ENCODE data around the gene ZNF532.

DNA sequence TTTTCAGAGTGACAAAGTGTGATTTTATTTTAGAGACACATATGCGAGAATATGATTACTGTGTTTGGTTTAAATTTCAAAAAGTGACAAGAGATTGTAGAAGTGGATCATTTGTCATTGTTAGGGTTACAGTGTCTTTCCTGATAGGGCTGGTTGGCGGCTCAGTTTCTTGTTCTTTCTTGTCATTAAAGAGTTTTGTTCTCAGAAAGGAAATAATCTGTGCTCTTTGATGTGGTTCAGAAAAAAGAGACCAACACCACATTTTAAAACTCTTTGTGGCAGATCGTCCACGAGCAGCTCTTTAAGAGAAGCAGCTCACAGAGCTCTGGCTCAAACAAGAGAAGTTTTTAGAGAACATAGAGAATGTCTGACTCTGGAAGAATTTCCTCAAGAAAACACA lies 45.6 kb upstream of the ZNF532 start:
- TF ChIP-seq, protein P1, sequence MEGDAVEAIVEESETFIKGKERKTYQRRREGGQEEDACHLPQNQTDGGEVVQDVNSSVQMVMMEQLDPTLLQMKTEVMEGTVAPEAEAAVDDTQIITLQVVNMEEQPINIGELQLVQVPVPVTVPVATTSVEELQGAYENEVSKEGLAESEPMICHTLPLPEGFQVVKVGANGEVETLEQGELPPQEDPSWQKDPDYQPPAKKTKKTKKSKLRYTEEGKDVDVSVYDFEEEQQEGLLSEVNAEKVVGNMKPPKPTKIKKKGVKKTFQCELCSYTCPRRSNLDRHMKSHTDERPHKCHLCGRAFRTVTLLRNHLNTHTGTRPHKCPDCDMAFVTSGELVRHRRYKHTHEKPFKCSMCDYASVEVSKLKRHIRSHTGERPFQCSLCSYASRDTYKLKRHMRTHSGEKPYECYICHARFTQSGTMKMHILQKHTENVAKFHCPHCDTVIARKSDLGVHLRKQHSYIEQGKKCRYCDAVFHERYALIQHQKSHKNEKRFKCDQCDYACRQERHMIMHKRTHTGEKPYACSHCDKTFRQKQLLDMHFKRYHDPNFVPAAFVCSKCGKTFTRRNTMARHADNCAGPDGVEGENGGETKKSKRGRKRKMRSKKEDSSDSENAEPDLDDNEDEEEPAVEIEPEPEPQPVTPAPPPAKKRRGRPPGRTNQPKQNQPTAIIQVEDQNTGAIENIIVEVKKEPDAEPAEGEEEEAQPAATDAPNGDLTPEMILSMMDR (IDR thresholded peaks at IDR 0.05) = no peak
- TF ChIP-seq POLR2A (IDR thresholded peaks at IDR 0.05) (no peak), POLR2AphosphoS5 (IDR thresholded peaks at IDR 0.05) (no peak), EP300 (IDR thresholded peaks at IDR 0.05) (no peak)

Data from upper lobe of left lung (tissue), 4 donors.